HG03558 (cell line): ENCODE data around the gene SPATS2L.

ENCODE experiments used
- ATAC-seq: cut with Tn5 transposase; IDR thresholded peaks from one replicate; pipeline ENCODE4 v1.9.1; 2021; ENCODE audit warnings: moderate number of reproducible peaks; ENCODE audit not compliant: unreplicated experiment; ENCODE audit errors: extremely low read depth

The SPATS2L gene

DNA sequence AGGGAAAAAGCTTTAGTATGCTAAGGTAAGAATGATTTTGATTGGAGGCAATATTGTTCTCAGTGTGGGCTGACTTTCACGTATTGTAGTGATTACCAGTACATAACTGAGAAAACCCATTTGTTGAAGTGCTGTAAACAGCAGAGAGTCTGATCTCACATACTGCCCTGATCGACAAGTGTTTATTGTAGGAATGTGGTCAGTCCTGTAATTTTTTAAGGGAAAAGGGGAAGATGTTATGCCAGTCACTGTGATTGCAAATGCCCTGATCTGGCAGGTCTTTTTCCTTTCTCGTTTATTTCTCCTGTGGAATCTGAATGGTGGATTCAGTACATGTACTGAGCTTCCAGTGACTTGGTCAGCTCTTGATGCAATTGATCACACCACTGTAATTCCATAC lies 11.5 kb downstream of the SPATS2L start:
- no peak for ATAC-seq

DNA sequence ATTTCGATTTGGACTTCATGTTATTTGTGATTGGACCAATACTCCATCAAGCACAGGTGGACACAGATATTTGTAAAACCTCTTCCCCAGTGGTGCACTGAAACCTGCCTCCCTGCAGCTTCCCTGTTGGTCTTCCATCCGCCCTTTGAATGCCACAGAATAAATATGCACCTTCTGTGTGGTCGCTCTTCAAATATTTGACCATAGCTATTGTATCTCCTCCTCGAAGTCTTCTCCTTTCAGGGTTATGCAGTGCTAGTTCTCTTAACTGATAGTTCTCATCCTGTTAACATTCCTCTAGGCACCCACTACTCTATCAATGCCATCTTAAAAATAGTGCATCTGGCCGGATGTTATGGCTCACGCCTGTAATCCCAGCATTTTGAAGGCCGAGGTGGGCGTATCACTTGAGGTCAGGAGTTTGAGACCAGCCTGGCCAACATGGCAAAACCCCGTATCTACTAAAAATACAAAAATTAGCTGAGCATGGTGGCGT lies 12.5 kb downstream of the SPATS2L start:
- no peak for ATAC-seq

GRCh38 chr2:200319548-200320337 lies 13.2 kb downstream of the SPATS2L start:
- ATAC-seq: no peak

GRCh38 chr2:200320344-200320743 lies 13.9 kb downstream of the SPATS2L start:
- no peak for ATAC-seq

- no peak for ATAC-seq
Measured at GRCh38 chr2:200320991-200321390, 14.5 kb downstream of the SPATS2L start.

DNA sequence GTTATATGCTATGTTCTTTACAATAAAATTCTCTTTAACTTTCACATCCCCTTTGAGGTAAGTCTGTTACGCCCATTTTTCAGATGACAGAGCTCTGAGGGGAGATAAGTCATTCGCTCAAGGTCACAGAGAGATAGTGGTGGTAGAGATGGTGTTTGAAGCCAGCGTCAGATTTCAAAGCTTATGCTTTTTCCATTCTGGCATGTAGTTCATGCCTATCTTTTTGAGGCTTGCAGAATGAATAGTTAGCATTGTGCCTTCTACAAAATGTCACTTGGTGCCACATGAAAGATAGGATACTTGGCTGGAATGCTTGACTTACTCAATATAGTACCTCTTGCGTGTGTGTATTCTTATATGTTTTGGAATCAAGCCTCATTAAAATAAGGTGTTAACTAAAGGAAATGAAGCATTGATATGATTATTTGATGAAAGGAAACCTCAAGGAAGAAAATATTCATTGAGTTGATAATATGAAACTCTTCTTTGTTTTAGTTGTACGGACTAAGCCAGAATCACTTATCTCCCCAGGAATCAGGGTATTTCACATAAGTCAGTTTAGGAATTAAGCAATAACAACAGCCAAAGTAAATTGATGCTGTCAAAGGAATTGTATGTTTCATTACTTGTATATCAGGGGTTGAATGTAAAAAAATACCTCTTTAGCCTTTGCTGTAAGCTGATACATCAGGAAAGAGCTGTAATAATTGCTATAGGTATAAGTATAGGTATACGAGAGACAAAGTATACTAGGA lies 15.5 kb downstream of the SPATS2L start:
- ATAC-seq: no peak

GRCh38 chr2:200322607-200323006 lies 16.1 kb downstream of the SPATS2L start:
- ATAC-seq: no peak

- no peak for ATAC-seq
Measured at GRCh38 chr2:200324362-200324761, 17.9 kb downstream of the SPATS2L start.

- ATAC-seq: no peak
Measured at GRCh38 chr2:200329384-200329783, 22.9 kb downstream of the SPATS2L start.

- ATAC-seq: no peak
Measured at GRCh38 chr2:200329798-200330197, 23.3 kb downstream of the SPATS2L start.

DNA sequence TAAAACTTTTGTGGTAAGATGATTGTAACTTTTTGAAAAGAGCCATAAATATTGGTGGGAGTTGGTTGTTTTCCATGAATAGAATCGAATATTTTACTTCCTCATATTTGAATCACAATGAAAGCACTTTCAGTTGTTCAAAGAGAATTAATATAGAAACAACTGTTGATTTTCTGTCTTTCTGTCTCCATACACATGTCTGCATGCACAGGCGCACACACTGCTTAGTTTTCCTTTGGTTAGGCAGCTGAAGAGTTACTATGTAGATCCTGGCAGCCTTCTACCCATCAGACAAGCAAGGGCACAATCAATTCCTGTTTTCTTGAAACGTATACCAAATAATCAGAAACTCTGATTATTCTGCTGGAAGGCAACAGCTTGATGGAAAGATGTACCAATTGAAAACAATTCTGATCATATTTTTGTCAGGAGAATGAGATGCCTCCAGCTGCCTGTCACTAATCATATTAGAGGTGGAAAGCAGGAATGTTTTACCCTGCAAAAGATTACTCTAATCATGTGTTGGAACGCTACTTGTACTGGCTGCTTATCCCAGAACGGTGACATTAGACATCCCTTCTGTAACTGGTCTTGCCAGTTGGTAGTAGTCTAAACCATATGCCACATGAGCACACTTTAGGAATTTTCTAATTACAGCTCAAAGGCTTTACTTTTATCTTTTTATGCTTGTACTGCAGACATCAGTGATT lies 24.0 kb downstream of the SPATS2L start:
- no peak for ATAC-seq

DNA sequence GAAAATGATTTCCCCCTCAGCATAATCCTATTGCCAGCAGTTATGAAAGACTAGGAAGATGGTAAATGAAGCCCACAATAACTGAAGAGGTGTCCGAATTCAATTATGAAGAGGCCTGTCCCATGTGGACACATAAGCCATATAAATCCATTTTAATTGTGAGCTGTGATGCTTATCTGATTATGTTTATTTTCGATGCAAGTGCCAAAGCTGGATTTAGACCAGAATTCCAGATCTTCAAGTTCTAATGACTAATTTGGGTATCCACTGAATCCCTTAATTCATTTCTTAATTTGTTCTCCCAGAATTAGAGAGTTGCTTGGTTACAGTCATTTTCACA lies 24.5 kb downstream of the SPATS2L start:
- ATAC-seq: no peak

DNA sequence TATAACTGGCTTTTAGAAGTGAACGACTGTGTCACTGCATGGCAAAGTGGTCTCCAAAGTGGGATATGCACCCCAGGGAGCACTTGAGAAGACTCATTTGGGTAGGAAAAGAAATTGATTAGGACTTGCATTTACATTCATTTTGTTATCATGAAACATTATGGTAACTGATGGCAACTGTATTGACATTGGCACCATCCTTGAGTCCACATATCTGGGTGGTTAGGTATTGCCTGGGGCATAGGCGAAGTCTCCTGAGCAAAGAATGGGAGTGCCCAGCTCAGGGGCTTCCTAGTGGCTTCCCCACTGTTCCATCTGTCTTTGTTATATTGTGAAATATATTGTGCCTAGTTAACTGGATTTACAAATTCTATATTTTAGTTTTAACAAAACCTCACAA lies 29.2 kb downstream of the SPATS2L start:
- ATAC-seq: no peak

- ATAC-seq: no peak
Measured at GRCh38 chr2:200336980-200337615, 30.6 kb downstream of the SPATS2L start.

DNA sequence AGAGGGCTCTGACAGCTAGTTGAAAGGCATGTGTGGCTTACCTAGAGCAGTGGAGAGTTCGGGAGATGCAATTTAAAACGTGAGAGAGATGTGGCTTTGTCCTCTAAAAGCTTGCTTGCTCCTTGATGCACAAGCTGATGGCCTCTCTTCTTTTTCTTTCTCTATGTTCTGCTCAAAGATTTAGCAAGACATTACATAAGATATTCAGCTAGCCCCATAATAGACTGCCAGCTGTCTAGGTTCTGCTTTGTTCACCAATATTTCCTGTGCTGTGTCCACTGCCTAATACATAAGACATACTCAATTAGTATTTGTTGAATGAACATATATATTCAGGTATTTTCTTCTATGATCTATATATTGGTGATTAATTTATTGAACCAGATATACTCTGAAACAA lies 31.1 kb downstream of the SPATS2L start:
- no peak for ATAC-seq

- no peak for ATAC-seq
Measured at GRCh38 chr2:200338692-200339091, 32.2 kb downstream of the SPATS2L start.

- no peak for ATAC-seq
Measured at GRCh38 chr2:200340508-200341224, 34.2 kb downstream of the SPATS2L start.

- ATAC-seq: no peak
Measured at GRCh38 chr2:200341376-200341775, 34.9 kb downstream of the SPATS2L start.

- ATAC-seq: no peak
Measured at GRCh38 chr2:200342235-200342634, 35.7 kb downstream of the SPATS2L start.

GRCh38 chr2:200342654-200343053 lies 36.2 kb downstream of the SPATS2L start:
- no peak for ATAC-seq
